ENCODE measurements around the gene TAF1B. TPM values are rescaled to one million over a fixed set of nuclear protein-coding genes. Genes with fewer than 3 reads are reported as not detected.

TAF1B gene
- total RNA-seq, 1 donor from 2014 or later, result 36.5 TPM

DNA sequence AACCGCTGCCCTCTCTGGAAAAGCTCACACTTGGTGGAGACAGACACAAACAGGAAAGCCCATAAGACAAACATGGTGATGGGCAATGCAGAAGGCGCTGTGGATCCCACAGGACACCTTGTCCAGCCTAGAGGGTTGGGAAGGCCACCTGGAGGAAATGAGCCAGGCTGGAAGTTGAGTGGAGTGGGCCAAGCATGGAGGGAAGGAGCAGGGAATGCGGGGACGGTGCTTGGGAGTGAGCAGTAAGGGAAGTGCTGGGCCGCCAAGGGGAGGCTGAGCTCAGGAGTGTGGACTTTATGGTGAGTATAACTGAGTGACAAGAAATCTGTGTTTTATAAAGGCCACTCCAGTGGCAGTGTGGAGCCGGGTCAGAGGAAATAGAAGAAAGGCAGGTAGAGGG, 105.4 kb downstream of the TAF1B start:
- no peak overlapping the region for H3K4me3 ChIP-seq (ENCODE audit: low read length in 3 of 3)
- H3K36me3 ChIP-seq (ENCODE audit: control insufficient read depth in 3 of 3, insufficient read depth in 3 of 3, low read length in 3 of 3), result no peaks in the 10 kb centered on the region
- peaks cover 0 to 2% (median 0%) of the 10 kb centered on the region in 3 donors for H3K4me1 ChIP-seq (ENCODE audit: control insufficient read depth in 3 of 3, insufficient read depth in 3 of 3, low read length in 3 of 3)
- no peak overlapping the region for H3K27ac ChIP-seq (ENCODE audit: low read depth, low read length)
- H3K9me3 ChIP-seq (ENCODE audit: control insufficient read depth in 3 of 3, low read length in 3 of 3), result no peaks in the 10 kb centered on the region
- no peak overlapping the region for H3K9ac ChIP-seq (ENCODE audit: low read depth in 1 of 3, low read length in 3 of 3)
- peaks cover 0 to 17% (median 15%) of the 10 kb centered on the region in 3 donors for H3K27me3 ChIP-seq (ENCODE audit: control insufficient read depth in 3 of 3, insufficient read depth in 3 of 3, low read length in 3 of 3)

- Histone ChIP-seq H3K9ac (ENCODE audit: low read depth in 1 of 3, low read length in 3 of 3) (no peak overlapping the region), H3K4me3 (ENCODE audit: low read length in 3 of 3) (no peak overlapping the region), H3K27ac (ENCODE audit: low read depth, low read length) (no peak overlapping the region), H3K9me3 (ENCODE audit: control insufficient read depth in 3 of 3, low read length in 3 of 3) (no peaks in the 10 kb centered on the region), H3K36me3 (ENCODE audit: control insufficient read depth in 3 of 3, insufficient read depth in 3 of 3, low read length in 3 of 3) (no peaks in the 10 kb centered on the region), H3K27me3 (ENCODE audit: control insufficient read depth in 3 of 3, insufficient read depth in 3 of 3, low read length in 3 of 3) (peaks cover 0 to 14% (median 13%) of the 10 kb centered on the region in 3 donors), H3K4me1 (ENCODE audit: control insufficient read depth in 3 of 3, insufficient read depth in 3 of 3, low read length in 3 of 3) (peaks cover 0 to 2% (median 0%) of the 10 kb centered on the region in 3 donors)
Measured at GRCh38 chr2:9949239-9949991, 106.1 kb downstream of the TAF1B start.

DNA sequence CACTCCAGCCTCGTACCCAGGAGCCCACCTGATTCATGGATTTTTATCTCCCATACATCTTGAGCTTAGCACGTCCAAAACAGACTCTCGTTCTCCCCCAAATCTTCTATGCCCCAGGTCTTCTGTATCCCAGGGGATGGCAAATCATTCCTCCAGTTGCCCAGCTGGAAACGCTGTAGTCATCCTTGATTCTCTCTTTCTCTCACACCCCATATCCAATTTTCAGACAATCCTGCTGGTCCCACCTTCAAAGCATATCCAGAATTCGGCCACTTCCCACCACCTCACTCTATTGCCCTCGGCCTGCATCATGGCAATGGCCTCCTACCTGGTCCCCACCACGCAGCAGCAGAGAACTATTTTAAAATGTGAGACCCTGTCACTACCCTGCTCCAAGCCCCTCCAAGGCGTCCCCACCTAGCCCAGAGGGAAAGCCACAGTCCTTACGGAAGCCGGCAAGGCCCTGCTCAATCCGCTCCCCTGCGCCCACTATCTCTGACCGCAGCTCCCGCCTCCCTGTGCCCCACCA, 106.8 kb downstream of the TAF1B start:
- Histone ChIP-seq H3K27me3 (ENCODE audit: control insufficient read depth in 3 of 3, insufficient read depth in 3 of 3, low read length in 3 of 3) (peaks cover 0 to 8% (median 7%) of the 10 kb centered on the region in 3 donors), H3K4me3 (ENCODE audit: low read length in 3 of 3) (peak overlapping the region in 1 of 3 donors; percentile 70), H3K4me1 (ENCODE audit: control insufficient read depth in 3 of 3, insufficient read depth in 3 of 3, low read length in 3 of 3) (peaks cover 0 to 2% (median 0%) of the 10 kb centered on the region in 3 donors), H3K9ac (ENCODE audit: low read depth in 1 of 3, low read length in 3 of 3) (peak overlapping the region in 1 of 3 donors; percentile 69), H3K27ac (ENCODE audit: low read depth, low read length) (no peak overlapping the region), H3K9me3 (ENCODE audit: control insufficient read depth in 3 of 3, low read length in 3 of 3) (no peaks in the 10 kb centered on the region), H3K36me3 (ENCODE audit: control insufficient read depth in 3 of 3, insufficient read depth in 3 of 3, low read length in 3 of 3) (no peaks in the 10 kb centered on the region)

GRCh38 chr2:9950521-9951271, 107.4 kb downstream of the TAF1B start:
- Histone ChIP-seq H3K4me3 (ENCODE audit: low read length in 3 of 3) (peak overlapping the region; percentile 38 to 72 (median 70)), H3K36me3 (ENCODE audit: control insufficient read depth in 3 of 3, insufficient read depth in 3 of 3, low read length in 3 of 3) (no peaks in the 10 kb centered on the region), H3K27me3 (ENCODE audit: control insufficient read depth in 3 of 3, insufficient read depth in 3 of 3, low read length in 3 of 3) (peaks cover 0 to 5% (median under 1%) of the 10 kb centered on the region in 3 donors), H3K27ac (ENCODE audit: low read depth, low read length) (no peak overlapping the region), H3K4me1 (ENCODE audit: control insufficient read depth in 3 of 3, insufficient read depth in 3 of 3, low read length in 3 of 3) (peaks cover 0 to 5% (median 0%) of the 10 kb centered on the region in 3 donors), H3K9me3 (ENCODE audit: control insufficient read depth in 3 of 3, low read length in 3 of 3) (no peaks in the 10 kb centered on the region), H3K9ac (ENCODE audit: low read depth in 1 of 3, low read length in 3 of 3) (peak overlapping the region in 2 of 3 donors; percentile 69 to 81)

DNA sequence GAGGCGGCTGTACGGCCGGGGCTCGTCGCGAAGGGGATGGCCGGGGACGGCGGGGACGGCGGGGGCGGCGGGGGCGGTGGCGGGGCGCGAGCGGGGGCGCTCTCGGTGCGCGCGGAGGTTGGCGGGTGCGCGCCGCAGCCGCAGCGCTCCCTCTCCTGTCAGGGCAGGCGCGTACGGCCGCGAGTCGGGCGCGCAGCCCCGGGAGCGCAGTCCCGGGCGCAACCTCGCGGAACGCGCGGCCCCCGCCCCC, 107.9 kb downstream of the TAF1B start:
- Histone ChIP-seq H3K36me3 (ENCODE audit: control insufficient read depth in 3 of 3, insufficient read depth in 3 of 3, low read length in 3 of 3) (no peaks in the 10 kb centered on the region), H3K4me3 (ENCODE audit: low read length in 3 of 3) (peak overlapping the region in 2 of 3 donors; percentile 70 to 72), H3K27me3 (ENCODE audit: control insufficient read depth in 3 of 3, insufficient read depth in 3 of 3, low read length in 3 of 3) (peaks cover 0 to 4% (median 0%) of the 10 kb centered on the region in 3 donors), H3K9ac (ENCODE audit: low read depth in 1 of 3, low read length in 3 of 3) (peak overlapping the region in 2 of 3 donors; percentile 69 to 81), H3K9me3 (ENCODE audit: control insufficient read depth in 3 of 3, low read length in 3 of 3) (no peaks in the 10 kb centered on the region), H3K27ac (ENCODE audit: low read depth, low read length) (no peak overlapping the region), H3K4me1 (ENCODE audit: control insufficient read depth in 3 of 3, insufficient read depth in 3 of 3, low read length in 3 of 3) (peaks cover 0 to 5% (median 0%) of the 10 kb centered on the region in 3 donors)

- Histone ChIP-seq H3K27me3 (ENCODE audit: control insufficient read depth in 3 of 3, insufficient read depth in 3 of 3, low read length in 3 of 3) (peaks cover 0 to 1% (median 0%) of the 10 kb centered on the region in 3 donors), H3K4me3 (ENCODE audit: low read length in 3 of 3) (peak within 1 kb of the TSS; percentile 51 to 72 (median 70)), H3K27ac (ENCODE audit: low read depth, low read length) (no peak within 1 kb of the TSS), H3K36me3 (ENCODE audit: control insufficient read depth in 3 of 3, insufficient read depth in 3 of 3, low read length in 3 of 3) (no peaks in the 10 kb centered on the region), H3K9ac (ENCODE audit: low read depth in 1 of 3, low read length in 3 of 3) (peak within 1 kb of the TSS; percentile 61 to 81 (median 69)), H3K9me3 (ENCODE audit: control insufficient read depth in 3 of 3, low read length in 3 of 3) (no peaks in the 10 kb centered on the region), H3K4me1 (ENCODE audit: control insufficient read depth in 3 of 3, insufficient read depth in 3 of 3, low read length in 3 of 3) (peaks cover 0 to 5% (median 0%) of the 10 kb centered on the region in 3 donors)
Measured at GRCh38 chr2:9951522-9952285, 108.4 kb downstream of the TAF1B start, which contains the start of gene GRHL1. TSS of gene GRHL1 (plus strand) at chr2:9951693. CDS start at chr2:9951834, 141 bp downstream.

DNA sequence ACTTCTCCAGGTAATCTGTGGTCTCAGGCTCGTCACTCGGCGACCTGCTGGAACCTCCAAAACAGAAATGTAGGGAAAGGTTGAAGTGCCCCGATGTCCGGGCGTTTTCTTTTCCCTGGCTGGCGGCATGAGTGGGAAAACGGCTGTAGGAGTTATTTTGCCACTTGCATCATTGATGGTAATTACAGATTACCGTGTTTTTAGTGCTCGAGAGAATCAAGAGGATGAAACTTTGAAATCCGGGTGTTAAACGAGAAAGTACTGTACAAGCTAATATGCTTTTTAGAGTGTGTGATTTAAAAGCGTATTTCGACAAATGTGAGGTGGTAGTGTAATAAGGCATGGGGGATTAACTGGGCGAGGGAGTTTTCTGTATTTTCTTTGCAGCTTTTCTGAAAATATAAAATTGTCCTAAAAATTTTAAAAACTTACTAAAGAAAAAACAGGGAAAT, 109.0 kb downstream of the TAF1B start:
- no peak overlapping the region for H3K27ac ChIP-seq (ENCODE audit: low read depth, low read length)
- no peaks in the 10 kb centered on the region for H3K36me3 ChIP-seq (ENCODE audit: control insufficient read depth in 3 of 3, insufficient read depth in 3 of 3, low read length in 3 of 3)
- H3K9ac ChIP-seq (ENCODE audit: low read depth in 1 of 3, low read length in 3 of 3), result peak overlapping the region; percentile 61 to 79 (median 62)
- H3K4me3 ChIP-seq (ENCODE audit: low read length in 3 of 3), result peak overlapping the region; percentile 51 to 72 (median 70)
- peaks cover 0 to 5% (median 0%) of the 10 kb centered on the region in 3 donors for H3K4me1 ChIP-seq (ENCODE audit: control insufficient read depth in 3 of 3, insufficient read depth in 3 of 3, low read length in 3 of 3)
- H3K9me3 ChIP-seq (ENCODE audit: control insufficient read depth in 3 of 3, low read length in 3 of 3), result no peaks in the 10 kb centered on the region
- no peaks in the 10 kb centered on the region for H3K27me3 ChIP-seq (ENCODE audit: control insufficient read depth in 3 of 3, insufficient read depth in 3 of 3, low read length in 3 of 3)

DNA sequence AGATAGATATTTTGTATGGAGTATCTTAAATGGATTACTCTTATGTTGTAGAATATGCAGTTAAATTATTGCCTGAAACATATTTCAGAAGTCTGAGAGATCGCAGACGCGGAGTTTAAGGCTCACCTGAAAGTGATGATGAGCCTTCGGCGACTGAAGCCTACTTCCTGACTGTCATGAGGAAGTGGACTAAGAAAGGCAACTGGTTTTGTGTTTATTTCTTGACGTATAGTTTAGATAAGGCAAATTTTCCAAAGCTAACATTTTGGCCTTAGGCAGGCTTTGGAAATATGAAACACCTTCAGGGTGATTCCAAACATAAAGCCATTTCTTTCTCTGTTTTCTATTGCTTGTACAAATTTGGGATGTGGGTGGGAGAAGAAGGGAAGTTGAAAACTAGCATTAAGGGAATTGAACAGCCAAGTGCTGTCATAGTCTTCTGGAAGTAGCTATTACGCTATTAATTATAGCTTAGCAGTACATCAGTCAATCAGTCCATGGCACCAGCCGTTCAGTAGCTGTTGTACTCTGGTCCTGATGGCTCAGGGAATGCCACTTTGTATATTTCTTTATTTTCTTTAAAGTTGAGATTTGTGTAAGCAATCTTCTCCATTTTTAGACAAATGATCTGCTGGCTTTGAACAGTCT, 109.7 kb downstream of the TAF1B start:
- H3K4me1 ChIP-seq (ENCODE audit: control insufficient read depth in 3 of 3, insufficient read depth in 3 of 3, low read length in 3 of 3), result peaks cover 0 to 5% (median 0%) of the 10 kb centered on the region in 3 donors
- no peaks in the 10 kb centered on the region for H3K27me3 ChIP-seq (ENCODE audit: control insufficient read depth in 3 of 3, insufficient read depth in 3 of 3, low read length in 3 of 3)
- H3K36me3 ChIP-seq (ENCODE audit: control insufficient read depth in 3 of 3, insufficient read depth in 3 of 3, low read length in 3 of 3), result no peaks in the 10 kb centered on the region
- no peak overlapping the region for H3K4me3 ChIP-seq (ENCODE audit: low read length in 3 of 3)
- H3K27ac ChIP-seq (ENCODE audit: low read depth, low read length), result no peak overlapping the region
- no peak overlapping the region for H3K9ac ChIP-seq (ENCODE audit: low read depth in 1 of 3, low read length in 3 of 3)
- H3K9me3 ChIP-seq (ENCODE audit: control insufficient read depth in 3 of 3, low read length in 3 of 3), result no peaks in the 10 kb centered on the region

- Histone ChIP-seq H3K27ac (ENCODE audit: low read depth, low read length) (no peak overlapping the region), H3K4me3 (ENCODE audit: low read length in 3 of 3) (no peak overlapping the region), H3K36me3 (ENCODE audit: control insufficient read depth in 3 of 3, insufficient read depth in 3 of 3, low read length in 3 of 3) (no peaks in the 10 kb centered on the region), H3K9me3 (ENCODE audit: control insufficient read depth in 3 of 3, low read length in 3 of 3) (no peaks in the 10 kb centered on the region), H3K27me3 (ENCODE audit: control insufficient read depth in 3 of 3, insufficient read depth in 3 of 3, low read length in 3 of 3) (no peaks in the 10 kb centered on the region), H3K9ac (ENCODE audit: low read depth in 1 of 3, low read length in 3 of 3) (no peak overlapping the region), H3K4me1 (ENCODE audit: control insufficient read depth in 3 of 3, insufficient read depth in 3 of 3, low read length in 3 of 3) (peaks cover 0 to 5% (median 0%) of the 10 kb centered on the region in 3 donors)
Measured at GRCh38 chr2:9954136-9954535, 110.9 kb downstream of the TAF1B start.
